Astrocyte of the cerebellum (primary cell): ENCODE results near the gene HPSE.

ENCODE experiments used
- DNase-seq: peaks from one replicate; pipeline ENCODE4 v3.0.0-alpha.2; 2011; ENCODE audit warnings: low read depth
- H3K4me3 ChIP-seq: 2 replicates; pipeline ENCODE4 v1.5.1; 2011; ENCODE audit warnings: mild to moderate bottlenecking, low read depth, low read length, moderate library complexity
- CTCF ChIP-seq: IDR thresholded peaks from 2 replicates; pipeline ENCODE4 v1.5.1; 2012; ENCODE audit warnings: low read length, low read depth, moderate library complexity, mild to moderate bottlenecking; ENCODE audit errors: missing control alignments
- in situ Hi-C: cut with HindIII; loops from 2 replicates; pipeline ENCODE4 v1.10.0; 2017; ENCODE audit warnings: low sequenced_read_pairs

Gene HPSE

DNA sequence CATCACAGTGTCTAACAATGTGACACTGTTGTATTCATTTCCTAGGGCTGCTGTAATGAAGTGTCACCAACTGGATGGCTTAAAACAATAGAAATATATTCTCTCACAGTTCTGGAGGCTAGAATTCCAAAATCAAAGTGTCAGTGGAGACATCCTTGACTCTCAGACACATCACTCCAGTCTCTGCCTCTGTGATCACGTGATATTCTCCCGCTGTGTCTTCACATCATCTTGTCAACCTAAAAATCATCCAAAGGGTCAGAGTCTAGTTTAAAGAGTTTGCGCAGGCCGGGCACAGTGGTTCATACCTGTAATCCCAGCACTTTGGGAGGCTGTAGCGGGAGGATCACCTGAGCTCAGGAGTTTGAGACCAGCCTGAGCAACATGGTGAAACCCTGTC lies 36.6 kb upstream of the HPSE start:
- no peak overlapping the region for H3K4me3 ChIP-seq
- no peak for DNase-seq
- TF ChIP-seq CTCF = no peak
- in situ Hi-C loops = no loop called here

- in situ Hi-C loops = no loop called here
- no peak for TF ChIP-seq CTCF
- H3K4me3 ChIP-seq = no peak overlapping the region
- DNase-seq = no peak
Observed at GRCh38 chr4:83370640-83370906, 35.9 kb upstream of the HPSE start.

GRCh38 chr4:83369831-83370639 lies 35.4 kb upstream of the HPSE start:
- no peak for DNase-seq
- in situ Hi-C loops = no loop called here
- TF ChIP-seq CTCF = no peak
- H3K4me3 ChIP-seq = no peak overlapping the region

GRCh38 chr4:83364312-83364711 lies 29.7 kb upstream of the HPSE start:
- no peak for DNase-seq
- no peak overlapping the region for H3K4me3 ChIP-seq
- in situ Hi-C loops = no loop called here
- no peak for TF ChIP-seq CTCF

DNA sequence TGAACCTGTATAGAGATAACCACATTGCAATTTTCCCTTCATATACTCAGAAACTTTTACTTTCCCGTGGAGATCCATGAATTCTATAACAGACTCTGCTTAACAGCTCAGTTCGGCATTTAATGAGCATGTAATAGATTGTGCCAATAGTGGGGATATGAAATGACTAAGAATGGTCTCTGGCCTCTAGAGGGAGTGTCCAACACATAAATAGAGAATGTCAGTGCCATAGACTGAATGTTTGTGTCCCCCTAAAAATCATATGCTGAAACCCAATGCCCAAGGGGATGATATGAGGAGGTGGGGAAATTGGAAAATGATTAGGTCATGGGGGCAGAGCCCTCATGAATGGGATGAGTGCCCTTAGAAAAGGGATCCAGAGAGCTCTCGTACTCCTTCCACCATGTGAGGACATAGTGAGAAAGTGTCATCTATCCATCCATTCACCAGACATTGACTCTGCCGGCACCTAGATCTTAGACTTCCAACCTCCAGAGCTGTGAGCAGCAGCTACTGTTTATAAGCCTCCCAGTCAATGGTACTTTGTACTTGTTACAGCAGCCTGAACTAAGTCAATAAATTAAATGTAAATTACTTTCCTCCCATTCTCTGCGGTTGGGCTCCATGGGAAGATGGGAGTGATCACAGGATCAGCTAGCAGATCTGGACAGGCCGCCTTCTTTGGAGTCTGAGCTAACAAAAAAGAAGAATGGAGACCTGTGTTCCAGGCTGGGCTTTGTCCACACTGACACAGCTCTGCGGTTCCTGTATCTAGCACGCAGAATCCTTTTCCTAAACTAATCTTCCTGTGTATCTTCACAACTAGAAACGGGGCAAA lies 28.1 kb upstream of the HPSE start:
- DNase-seq = peak; percentile 38
- no peak overlapping the region for H3K4me3 ChIP-seq
- peak; percentile 57 for TF ChIP-seq CTCF
- in situ Hi-C loops = no loop called here

DNA sequence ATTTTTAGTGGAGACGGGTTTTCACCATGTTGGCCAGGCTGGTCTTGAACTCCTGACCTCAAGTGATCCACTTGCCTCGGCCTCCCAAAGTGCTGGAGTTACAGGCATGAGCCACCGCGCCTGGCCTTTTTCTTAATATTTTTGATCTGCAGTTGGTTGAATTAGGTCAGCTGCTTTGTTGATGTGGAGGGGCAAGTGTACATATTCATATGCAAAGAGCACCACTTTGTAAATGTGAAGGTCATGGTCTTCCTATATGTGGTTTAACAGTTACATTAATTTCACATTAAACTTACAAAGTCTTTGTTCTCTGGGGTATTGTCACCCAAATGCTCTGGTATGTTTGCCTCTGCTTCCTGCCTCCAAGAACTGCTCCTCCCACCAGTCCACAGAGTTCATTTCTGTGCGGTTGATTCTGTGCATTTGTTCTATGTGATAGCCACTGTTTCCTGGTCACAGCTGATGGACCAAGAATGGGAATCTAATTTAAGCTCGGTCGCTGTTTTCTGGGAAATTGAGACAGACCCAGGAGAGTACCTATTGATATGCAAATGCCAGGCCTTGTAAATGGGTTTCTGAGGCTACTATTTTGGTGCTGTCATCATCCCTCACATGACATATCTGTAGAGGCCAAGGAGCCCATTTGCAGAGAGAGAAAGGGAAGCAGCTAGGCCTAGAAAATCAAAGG lies 26.9 kb upstream of the HPSE start:
- no peak overlapping the region for H3K4me3 ChIP-seq
- in situ Hi-C loops = no loop called here
- no peak for TF ChIP-seq CTCF
- DNase-seq = no peak
